GM23248 (cell line): ENCODE results near the gene ATP6V0E1. TPM values are rescaled to one million over a fixed set of nuclear protein-coding genes. Genes with fewer than 3 reads are reported as not detected.
"Not testable (repeated sequence)": the region's sequence is repeated elsewhere in the genome, so short reads cannot be mapped to it uniquely, and the experiment has no call there.

Experiments used
- DNase-seq: peaks from one replicate; pipeline ENCODE4 v3.0.0-alpha.2; 2015
- H2AFZ ChIP-seq: fragments of 200-600 bp; sonication (generic); 2 replicates; pipeline ENCODE4 v1.6.1; 2016; ENCODE audit warnings: antibody characterized with exemption
- H3F3A ChIP-seq: fragments of 200-600 bp; sonication (generic); 2 replicates; pipeline ENCODE4 v1.6.1; 2016; ENCODE audit warnings: mild to moderate bottlenecking, antibody characterized with exemption, mixed run types; ENCODE audit not compliant: insufficient read depth
- H3K27ac ChIP-seq: fragments of 200-600 bp; sonication (generic); 2 replicates; pipeline ENCODE4 v1.5.1; 2016; ENCODE audit warnings: mild to moderate bottlenecking
- H3K27me3 ChIP-seq: fragments of 200-600 bp; sonication (generic); replicated peaks from 2 replicates; pipeline ENCODE4 v1.6.1; 2016; ENCODE audit warnings: mild to moderate bottlenecking; ENCODE audit not compliant: insufficient read depth
- H3K36me3 ChIP-seq: fragments of 200-600 bp; sonication (generic); 2 replicates; pipeline ENCODE4 v1.6.1; 2016; ENCODE audit warnings: low read depth, mild to moderate bottlenecking
- H3K4me1 ChIP-seq: fragments of 200-600 bp; sonication (generic); 2 replicates; pipeline ENCODE4 v1.6.1; 2016; ENCODE audit warnings: mild to moderate bottlenecking; ENCODE audit not compliant: insufficient read depth
- H3K4me2 ChIP-seq: fragments of 200-600 bp; sonication (generic); one replicate; pipeline ENCODE4 v1.6.1; 2016; ENCODE audit warnings: mild to moderate bottlenecking; ENCODE audit not compliant: unreplicated experiment
- H3K4me3 ChIP-seq: fragments of 200-600 bp; sonication (generic); 2 replicates; pipeline ENCODE4 v1.5.1; 2016; ENCODE audit warnings: mild to moderate bottlenecking
- H3K79me2 ChIP-seq: fragments of 200-600 bp; sonication (generic); 2 replicates; pipeline ENCODE4 v1.6.1; 2016; ENCODE audit warnings: mild to moderate bottlenecking; ENCODE audit not compliant: insufficient read depth
- H3K9ac ChIP-seq: fragments of 200-600 bp; sonication (generic); 2 replicates; pipeline ENCODE4 v1.6.1; 2016; ENCODE audit warnings: mild to moderate bottlenecking
- H3K9me2 ChIP-seq: fragments of 200-600 bp; sonication (generic); 2 replicates; pipeline ENCODE4 v1.6.1; 2016; ENCODE audit warnings: mixed run types, mild to moderate bottlenecking, moderate library complexity; ENCODE audit not compliant: insufficient read depth
- H3K9me3 ChIP-seq: fragments of 200-600 bp; sonication (generic); one replicate; pipeline ENCODE4 v1.6.1; 2017; ENCODE audit warnings: low read depth
- H4K20me1 ChIP-seq: fragments of 200-600 bp; sonication (generic); 2 replicates; pipeline ENCODE4 v1.6.0; 2016; ENCODE audit not compliant: insufficient read depth
- EZH2 ChIP-seq: fragments of 200-600 bp; sonication (generic); IDR thresholded peaks from 2 replicates; pipeline ENCODE4 v1.6.1; 2018; ENCODE audit warnings: antibody characterized with exemption, mild to moderate bottlenecking; ENCODE audit not compliant: insufficient read depth, poor library complexity, severe bottlenecking
- EZH2phosphoT487 ChIP-seq: fragments of 200-600 bp; sonication (generic); IDR thresholded peaks from 2 replicates; pipeline ENCODE4 v1.6.1; 2018; ENCODE audit warnings: antibody characterized with exemption, moderate library complexity, mild to moderate bottlenecking, low read depth; ENCODE audit not compliant: insufficient read depth
- WGBS, 2 experiments: methylation state at CpG; one replicate each; pipeline ENCODE4 v1.1.6; 2015 to 2017; ENCODE audit warnings: low lambda C conversion rate in 2 of 2, low coverage in 1 of 2; ENCODE audit errors: missing lambda C conversion rate in 2 of 2; 5-methylcytosine and 5-hydroxymethylcytosine counted together
- in situ Hi-C: fragments of 300-500 bp; cut with MboI; formaldehyde crosslinking; loops from 2 replicates; pipeline ENCODE4 v1.15.0; 2020
- polyA plus RNA-seq: library from polyadenylated mRNA; unstranded; fragments of >200 nt; fragmentation: Nextera tagmentation; extraction: Ambion mirVana; gene quantifications from 2 replicates; pipeline ENCODE4 v1.2.1, GENCODE V29; 2016
- total RNA-seq: library from RNA; depleted of rRNA; stranded (reverse); fragments of >200 nt; shearing (Covaris generic); gene quantifications from 2 replicates; pipeline ENCODE4 v1.2.3, GENCODE V29; 2014

Gene ATP6V0E1
- total and polyA plus RNA-seq, 2 experiments from 2014 or later: 175 to 675 TPM

DNA sequence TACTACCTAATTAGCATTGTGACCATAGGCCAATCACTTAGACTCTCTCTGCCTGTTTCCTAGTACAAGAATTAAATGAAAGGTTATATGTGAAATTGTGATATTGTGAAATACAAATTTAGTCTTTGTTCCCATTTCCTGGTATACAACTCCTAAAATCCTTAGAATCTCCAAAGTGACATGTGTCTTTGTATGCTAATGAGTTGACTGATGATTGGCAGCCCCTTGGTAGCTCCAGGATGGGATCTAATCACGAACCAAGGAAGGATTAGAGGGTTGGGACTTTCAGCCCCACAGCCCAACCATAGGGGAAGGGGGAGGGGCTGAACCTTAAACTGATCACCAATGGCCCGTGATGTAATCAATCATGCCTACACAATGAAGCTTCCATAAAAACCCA is 31.6 kb downstream of the ATP6V0E1 start:
- in situ Hi-C loops: no loop called here
- H3K4me1 ChIP-seq: peaks cover 21% of the 10 kb centered on the region
- H4K20me1 ChIP-seq: peaks cover 3% of the 10 kb centered on the region; the same call in 1 of the 2 replicates
- H3K27ac ChIP-seq: no peak overlapping the region
- no peak overlapping the region for H3K4me2 ChIP-seq
- WGBS, 2 experiments: 93 to 96% methylated on average over 2 of the region's 2 CpGs
- H2AFZ ChIP-seq: no peak overlapping the region
- no peaks in the 10 kb centered on the region for H3K27me3 ChIP-seq
- no peaks in the 10 kb centered on the region for H3K9me2 ChIP-seq
- H3K4me3 ChIP-seq: no peak overlapping the region
- TF ChIP-seq EZH2phosphoT487 (no peak), EZH2 (no peak)
- DNase-seq: no peak
- H3K9ac ChIP-seq: no peak overlapping the region
- peaks cover 100% of the 10 kb centered on the region for H3K79me2 ChIP-seq
- no peaks in the 10 kb centered on the region for H3K36me3 ChIP-seq
- no peaks in the 10 kb centered on the region for H3K9me3 ChIP-seq
- peaks cover 15% of the 10 kb centered on the region for H3F3A ChIP-seq

DNA sequence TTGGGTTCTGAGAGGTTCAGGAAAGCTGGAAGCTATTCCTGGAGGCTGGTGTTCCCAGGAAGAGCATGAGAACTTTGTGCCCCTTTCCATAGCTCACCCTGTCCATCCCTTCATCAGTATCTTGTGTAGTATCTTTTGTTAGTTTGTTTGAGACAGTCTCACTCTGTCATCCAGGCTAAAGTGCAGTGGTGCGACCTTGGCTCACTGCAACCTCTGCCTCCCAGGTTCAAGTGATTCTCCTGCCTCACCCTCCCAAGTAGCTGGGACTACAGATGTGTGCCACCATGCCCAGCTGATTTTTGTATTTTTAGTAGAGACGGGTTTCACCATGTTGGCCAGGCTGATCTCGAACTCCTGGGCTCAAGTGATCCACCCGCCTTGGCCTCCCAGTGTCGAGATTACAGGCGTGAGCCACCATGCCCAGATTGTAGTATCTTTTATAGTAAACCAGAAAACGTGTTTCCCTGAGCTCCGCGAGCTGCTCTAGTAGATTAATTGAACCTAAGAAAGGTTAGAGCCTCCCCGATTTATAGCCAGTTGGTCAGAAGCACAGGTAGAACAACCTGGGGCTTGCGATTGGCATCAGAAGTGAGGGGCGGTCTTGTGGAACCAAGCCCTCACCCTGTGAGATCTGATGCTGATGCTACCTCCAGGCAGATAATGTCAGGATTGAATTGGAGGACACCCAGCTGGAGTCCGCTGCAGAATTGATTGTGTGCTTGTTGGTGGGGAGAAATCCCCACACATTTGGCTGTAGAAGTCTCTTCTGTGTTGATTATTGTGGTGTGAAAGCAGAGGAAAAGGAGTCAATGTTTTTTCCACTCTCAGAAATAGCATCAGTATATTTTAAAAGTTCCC is 32.3 kb downstream of the ATP6V0E1 start:
- H3K27me3 ChIP-seq: no peaks in the 10 kb centered on the region
- H3K9me3 ChIP-seq: no peaks in the 10 kb centered on the region
- peak overlapping the region; percentile 49 for H3K9ac ChIP-seq
- whole genome bisulfite sequencing, 2 experiments: 93 to 94% methylated on average over 13 of the region's 13 CpGs
- no peaks in the 10 kb centered on the region for H3K9me2 ChIP-seq
- no peaks in the 10 kb centered on the region for H3K36me3 ChIP-seq
- peaks cover 17% of the 10 kb centered on the region for H3F3A ChIP-seq
- DNase-seq: no peak
- peaks cover 3% of the 10 kb centered on the region; the same call in 1 of the 2 replicates for H4K20me1 ChIP-seq
- H2AFZ ChIP-seq: no peak overlapping the region
- no peak overlapping the region for H3K4me3 ChIP-seq
- H3K79me2 ChIP-seq: peaks cover 100% of the 10 kb centered on the region
- H3K27ac ChIP-seq: peak overlapping the region; percentile 58
- TF ChIP-seq EZH2phosphoT487: no peak
- in situ Hi-C loops: no loop called here
- peaks cover 20% of the 10 kb centered on the region for H3K4me1 ChIP-seq
- peak overlapping the region; percentile 41 for H3K4me2 ChIP-seq

GRCh38 chr5:173016598-173017046 is 33.1 kb downstream of the ATP6V0E1 start:
- DNase-seq: peak; percentile 84
- no peaks in the 10 kb centered on the region for H3K36me3 ChIP-seq
- WGBS, 2 experiments: 39 to 51% methylated on average over 4 of the region's 4 CpGs
- no peak overlapping the region for H2AFZ ChIP-seq
- H3K4me3 ChIP-seq: no peak overlapping the region
- H3K9me2 ChIP-seq: no peaks in the 10 kb centered on the region
- H3K27me3 ChIP-seq: no peaks in the 10 kb centered on the region
- H3F3A ChIP-seq: peaks cover 17% of the 10 kb centered on the region
- H3K27ac ChIP-seq: peak overlapping the region; percentile 58
- peaks cover 20% of the 10 kb centered on the region for H3K4me1 ChIP-seq
- H3K79me2 ChIP-seq: peaks cover 100% of the 10 kb centered on the region
- peaks cover 3% of the 10 kb centered on the region; the same call in 1 of the 2 replicates for H4K20me1 ChIP-seq
- H3K9ac ChIP-seq: peak overlapping the region; percentile 49; the same call in 1 of the 2 replicates
- peak overlapping the region; percentile 41 for H3K4me2 ChIP-seq
- in situ Hi-C loops: no loop called here
- TF ChIP-seq EZH2phosphoT487 (no peak), EZH2 (no peak)
- H3K9me3 ChIP-seq: no peaks in the 10 kb centered on the region

DNA sequence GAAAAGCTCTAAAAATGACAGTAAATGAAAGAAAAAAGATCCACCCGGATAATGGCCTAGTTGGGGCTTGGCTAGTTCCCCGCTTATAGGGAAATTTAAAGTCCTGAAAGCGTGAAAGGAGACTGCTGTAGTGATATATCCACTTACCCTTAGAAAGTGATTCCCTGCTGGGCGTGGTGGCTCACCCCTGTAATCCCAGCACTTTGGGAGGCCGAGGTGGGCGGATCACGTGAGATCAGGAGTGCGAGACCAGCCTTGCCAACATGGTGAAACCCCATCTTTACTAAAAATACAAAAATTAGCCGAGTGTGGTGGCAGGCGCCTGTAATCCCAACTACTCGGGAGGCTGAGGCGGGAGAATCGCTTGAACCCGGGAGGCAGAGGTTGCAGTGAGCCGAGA is 33.5 kb downstream of the ATP6V0E1 start:
- in situ Hi-C loops, H3K4me3 ChIP-seq, H4K20me1 ChIP-seq, H3K27me3 ChIP-seq, H2AFZ ChIP-seq, H3K36me3 ChIP-seq, H3K9ac ChIP-seq, H3K9me2 ChIP-seq, DNase-seq, H3K9me3 ChIP-seq: not testable (repeated sequence)
- peaks cover 20% of the 10 kb centered on the region for H3K4me1 ChIP-seq
- peak overlapping the region; percentile 58 for H3K27ac ChIP-seq
- WGBS, 2 experiments: 90% methylated on average over 14 to 15 of the region's 15 CpGs
- peak overlapping the region; percentile 41 for H3K4me2 ChIP-seq
- peaks cover 100% of the 10 kb centered on the region for H3K79me2 ChIP-seq
- H3F3A ChIP-seq: peaks cover 17% of the 10 kb centered on the region
